Measurements from ENCODE around the gene BABAM2. TPM values are rescaled to one million over a fixed set of nuclear protein-coding genes. Genes with fewer than 3 reads are reported as not detected.
"Not testable (repeated sequence)": the region's sequence is repeated elsewhere in the genome, so short reads cannot be mapped to it uniquely, and the experiment has no call there.

BABAM2 gene
- total RNA-seq, 4 donors from 2014 or later: 35.0 to 70.5 (median 51.5) TPM

DNA sequence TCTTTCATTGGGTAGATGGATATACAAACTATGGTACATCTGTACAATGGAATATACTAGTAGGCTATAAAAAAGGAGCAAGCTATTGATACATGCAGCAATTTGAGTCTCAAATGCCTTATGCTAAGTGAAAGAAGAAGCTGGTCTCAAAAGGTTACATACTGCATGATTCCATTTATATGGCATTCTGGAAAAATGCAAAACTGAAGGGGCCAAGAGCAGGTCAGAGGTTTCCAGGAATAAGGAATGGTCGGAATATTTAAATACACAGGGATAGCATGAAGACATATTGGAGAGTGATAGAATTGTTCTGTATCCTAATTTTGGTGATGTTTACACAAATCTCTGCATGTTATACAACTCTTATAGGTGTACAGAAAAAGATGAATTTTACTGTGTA, 85.8 kb downstream of the BABAM2 start:
- peaks cover 0 to 6% (median 0%) of the 10 kb centered on the region in 4 donors for H3K4me1 ChIP-seq
- no peaks in the 10 kb centered on the region for H3K9me3 ChIP-seq
- DNase-seq: no peak
- H3K36me3 ChIP-seq: no peaks in the 10 kb centered on the region
- H3K4me3 ChIP-seq: no peak overlapping the region
- no peaks in the 10 kb centered on the region for H3K27me3 ChIP-seq
- no peak for TF ChIP-seq POLR2A (IDR thresholded peaks at IDR 0.05)
- TF ChIP-seq, protein P1, sequence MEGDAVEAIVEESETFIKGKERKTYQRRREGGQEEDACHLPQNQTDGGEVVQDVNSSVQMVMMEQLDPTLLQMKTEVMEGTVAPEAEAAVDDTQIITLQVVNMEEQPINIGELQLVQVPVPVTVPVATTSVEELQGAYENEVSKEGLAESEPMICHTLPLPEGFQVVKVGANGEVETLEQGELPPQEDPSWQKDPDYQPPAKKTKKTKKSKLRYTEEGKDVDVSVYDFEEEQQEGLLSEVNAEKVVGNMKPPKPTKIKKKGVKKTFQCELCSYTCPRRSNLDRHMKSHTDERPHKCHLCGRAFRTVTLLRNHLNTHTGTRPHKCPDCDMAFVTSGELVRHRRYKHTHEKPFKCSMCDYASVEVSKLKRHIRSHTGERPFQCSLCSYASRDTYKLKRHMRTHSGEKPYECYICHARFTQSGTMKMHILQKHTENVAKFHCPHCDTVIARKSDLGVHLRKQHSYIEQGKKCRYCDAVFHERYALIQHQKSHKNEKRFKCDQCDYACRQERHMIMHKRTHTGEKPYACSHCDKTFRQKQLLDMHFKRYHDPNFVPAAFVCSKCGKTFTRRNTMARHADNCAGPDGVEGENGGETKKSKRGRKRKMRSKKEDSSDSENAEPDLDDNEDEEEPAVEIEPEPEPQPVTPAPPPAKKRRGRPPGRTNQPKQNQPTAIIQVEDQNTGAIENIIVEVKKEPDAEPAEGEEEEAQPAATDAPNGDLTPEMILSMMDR (IDR thresholded peaks at IDR 0.05): no peak
- no peak overlapping the region for H3K27ac ChIP-seq

DNA sequence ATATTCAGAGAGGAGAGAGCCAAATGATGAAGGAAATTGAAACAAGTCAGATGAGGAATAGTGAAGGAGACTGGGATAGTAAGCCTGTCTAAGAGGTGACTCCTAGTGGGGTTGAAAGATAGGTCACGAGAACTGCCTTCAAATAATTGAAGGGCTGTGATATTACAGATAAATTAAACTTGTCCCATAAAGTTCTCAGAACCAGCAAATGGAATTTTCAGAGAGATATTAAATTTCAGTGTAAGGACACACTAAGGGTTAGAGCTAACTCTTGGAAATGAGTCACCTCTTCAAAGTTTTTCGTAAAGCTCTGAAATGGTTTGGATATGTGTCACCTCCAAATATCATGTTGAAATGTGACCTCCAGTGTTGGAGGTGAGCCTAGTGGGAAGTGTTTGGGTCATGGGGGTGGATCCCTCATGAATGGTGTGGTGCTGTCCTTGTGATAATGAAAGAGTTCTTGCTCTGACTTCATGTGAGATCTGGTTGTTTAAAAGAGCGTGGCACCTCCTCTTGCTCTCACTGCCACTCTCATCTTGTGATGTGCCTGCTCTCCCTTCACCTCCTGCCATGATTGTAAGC, 87.3 kb downstream of the BABAM2 start:
- no peak overlapping the region for H3K27ac ChIP-seq
- no peak overlapping the region for H3K4me3 ChIP-seq
- no peaks in the 10 kb centered on the region for H3K36me3 ChIP-seq
- H3K4me1 ChIP-seq: peaks cover 0 to 6% (median 0%) of the 10 kb centered on the region in 4 donors
- H3K27me3 ChIP-seq: no peaks in the 10 kb centered on the region
- no peak for TF ChIP-seq POLR2A (IDR thresholded peaks at IDR 0.05)
- TF ChIP-seq, protein P1 (IDR thresholded peaks at IDR 0.05): no peak
- no peak for DNase-seq
- H3K9me3 ChIP-seq: no peaks in the 10 kb centered on the region

DNA sequence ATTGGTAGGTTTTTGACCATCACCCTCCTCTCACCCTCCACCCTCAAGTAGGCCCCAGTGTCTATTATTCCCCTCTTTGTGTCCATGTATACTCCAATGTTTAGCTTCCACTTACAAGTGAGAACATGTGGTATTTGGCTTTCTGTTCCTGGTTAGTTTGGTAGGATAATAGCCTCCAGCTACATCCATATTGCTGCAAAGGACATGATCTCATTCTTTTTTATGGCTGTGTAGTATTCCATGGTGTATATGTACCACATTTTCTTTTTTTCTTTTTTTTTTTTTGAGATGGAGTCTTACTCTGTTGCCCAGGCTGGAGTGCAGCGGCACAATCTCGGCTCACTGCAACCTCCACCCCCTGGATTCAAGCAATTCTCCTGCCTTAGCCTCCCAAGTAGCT, 88.2 kb downstream of the BABAM2 start:
- not testable (repeated sequence) for DNase-seq, H3K27ac ChIP-seq, H3K4me1 ChIP-seq, H3K27me3 ChIP-seq, H3K9me3 ChIP-seq, H3K4me3 ChIP-seq, H3K36me3 ChIP-seq

DNA sequence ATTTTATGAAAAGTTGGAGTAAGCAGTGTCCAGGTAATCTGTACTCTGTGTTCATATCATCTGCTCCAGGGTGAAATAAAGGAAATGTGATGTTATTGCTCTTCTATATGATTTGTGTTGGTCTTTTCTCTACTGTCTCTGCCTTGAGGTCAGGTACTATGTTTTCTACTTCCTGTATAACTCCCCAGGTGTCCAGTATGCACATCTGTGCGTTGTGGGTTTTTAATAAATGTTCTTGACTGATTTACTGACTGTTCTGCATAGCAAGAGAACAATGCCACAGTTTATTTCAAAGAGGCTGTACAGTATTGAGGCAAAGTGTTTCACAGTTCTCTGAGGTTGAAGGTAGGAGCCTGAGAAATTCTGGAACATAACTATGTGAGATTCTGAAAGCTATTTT, 89.7 kb downstream of the BABAM2 start:
- Histone ChIP-seq H3K27ac (no peak overlapping the region), H3K36me3 (no peaks in the 10 kb centered on the region), H3K9me3 (no peaks in the 10 kb centered on the region), H3K4me3 (no peak overlapping the region), H3K4me1 (peaks cover 0 to 6% (median 0%) of the 10 kb centered on the region in 4 donors), H3K27me3 (no peaks in the 10 kb centered on the region)
- TF ChIP-seq POLR2A (IDR thresholded peaks at IDR 0.05): no peak
- TF ChIP-seq, protein P1 (IDR thresholded peaks at IDR 0.05): no peak
- DNase-seq: no peak

- H3K27ac ChIP-seq: no peak overlapping the region
- H3K27me3 ChIP-seq: no peaks in the 10 kb centered on the region
- no peak for DNase-seq
- no peaks in the 10 kb centered on the region for H3K9me3 ChIP-seq
- no peak overlapping the region for H3K4me3 ChIP-seq
- H3K4me1 ChIP-seq: peaks cover 0 to 6% (median 0%) of the 10 kb centered on the region in 4 donors
- TF ChIP-seq POLR2A (IDR thresholded peaks at IDR 0.05): no peak
- TF ChIP-seq, protein P1 (IDR thresholded peaks at IDR 0.05): no peak
- H3K36me3 ChIP-seq: no peaks in the 10 kb centered on the region
Measured at GRCh38 chr2:27984153-27984552, 93.6 kb downstream of the BABAM2 start.

GRCh38 chr2:27988306-27988705, 97.8 kb downstream of the BABAM2 start:
- no peaks in the 10 kb centered on the region for H3K9me3 ChIP-seq
- DNase-seq: no peak
- no peak overlapping the region for H3K4me3 ChIP-seq
- H3K27ac ChIP-seq: no peak overlapping the region
- no peak for TF ChIP-seq POLR2A (IDR thresholded peaks at IDR 0.05)
- TF ChIP-seq, protein P1 (IDR thresholded peaks at IDR 0.05): no peak
- no peaks in the 10 kb centered on the region for H3K4me1 ChIP-seq
- no peaks in the 10 kb centered on the region for H3K27me3 ChIP-seq
- H3K36me3 ChIP-seq: no peaks in the 10 kb centered on the region

All from Peyer's patch (tissue), 4 donors.